ENCODE results near the gene SH2D3C.
"Not testable (repeated sequence)": the region's sequence is repeated elsewhere in the genome, so short reads cannot be mapped to it uniquely, and the experiment has no call there.

The SH2D3C gene

DNA sequence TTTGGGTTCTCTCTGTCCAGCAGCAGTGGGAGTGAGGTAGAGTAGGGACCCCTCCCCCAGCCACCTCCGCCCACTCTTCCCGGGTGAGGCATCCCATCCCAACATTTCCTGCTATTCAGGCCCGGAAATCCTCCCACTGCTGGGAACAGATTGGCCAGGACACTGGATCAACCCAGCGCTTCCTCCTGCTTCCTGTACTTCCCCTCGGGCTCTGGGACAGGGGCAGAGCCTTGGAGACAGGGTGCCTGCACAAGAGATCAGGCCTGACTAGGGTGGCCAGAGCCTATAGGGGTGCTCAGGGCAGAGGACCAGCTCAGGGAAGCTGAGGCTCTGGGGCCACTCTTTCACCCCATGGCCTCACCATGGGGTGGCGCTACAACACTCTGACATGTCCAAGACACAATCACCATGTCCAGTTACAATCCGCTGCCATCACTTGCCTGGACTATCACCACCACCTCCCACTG is 14.5 kb downstream of the SH2D3C start:
- no peak for DNase-seq

GRCh38 chr9:127762111-127762676 is 16.3 kb downstream of the SH2D3C start:
- DNase-seq: no peak

DNA sequence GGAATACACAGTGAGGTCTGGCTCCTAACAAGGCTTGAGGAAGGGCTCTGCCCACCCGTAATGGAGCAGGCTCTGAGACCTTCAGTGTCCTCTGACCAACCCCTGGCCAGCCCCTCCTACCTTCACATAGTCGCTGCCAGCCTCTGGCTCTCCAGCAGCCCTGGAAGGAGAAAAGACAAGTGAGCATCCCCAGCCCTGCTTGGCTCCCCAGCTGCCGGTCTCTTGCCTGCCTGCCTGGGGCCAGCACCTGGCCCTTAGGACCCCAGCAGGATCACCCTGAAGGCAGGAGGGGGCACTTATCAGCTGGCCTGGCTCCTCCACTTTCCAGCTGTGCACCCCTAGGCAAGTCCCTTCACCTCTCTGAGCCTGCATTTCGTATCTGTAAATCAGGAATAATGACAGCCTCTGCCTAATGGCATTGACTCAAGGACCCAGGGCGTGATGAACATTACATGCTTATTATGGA is 16.9 kb downstream of the SH2D3C start:
- no peak for DNase-seq

- no peak for DNase-seq
Measured at GRCh38 chr9:127761061-127761460, 17.4 kb downstream of the SH2D3C start.

GRCh38 chr9:127758843-127759242 is 19.6 kb downstream of the SH2D3C start:
- no peak for DNase-seq

DNA sequence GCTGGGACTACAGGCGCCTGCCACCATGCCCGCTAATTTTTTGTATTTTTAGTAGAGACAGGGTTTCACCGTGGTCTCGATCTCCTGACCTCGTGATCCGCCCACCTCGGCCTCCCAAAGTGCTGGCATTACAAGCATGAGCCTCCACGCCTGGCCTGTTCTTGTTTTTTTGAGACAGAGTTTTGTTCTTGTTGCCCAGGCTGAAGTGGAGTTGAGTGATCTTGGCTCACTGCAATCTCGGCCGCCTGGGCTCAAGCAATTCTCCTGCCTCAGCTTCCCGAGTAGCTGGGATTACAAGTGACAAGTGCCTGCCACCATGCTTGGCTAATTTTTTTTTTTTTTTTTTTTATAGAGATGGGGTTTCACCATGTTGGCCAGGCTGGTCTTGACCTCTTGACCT is 21.7 kb downstream of the SH2D3C start:
- DNase-seq: not testable (repeated sequence)

DNA sequence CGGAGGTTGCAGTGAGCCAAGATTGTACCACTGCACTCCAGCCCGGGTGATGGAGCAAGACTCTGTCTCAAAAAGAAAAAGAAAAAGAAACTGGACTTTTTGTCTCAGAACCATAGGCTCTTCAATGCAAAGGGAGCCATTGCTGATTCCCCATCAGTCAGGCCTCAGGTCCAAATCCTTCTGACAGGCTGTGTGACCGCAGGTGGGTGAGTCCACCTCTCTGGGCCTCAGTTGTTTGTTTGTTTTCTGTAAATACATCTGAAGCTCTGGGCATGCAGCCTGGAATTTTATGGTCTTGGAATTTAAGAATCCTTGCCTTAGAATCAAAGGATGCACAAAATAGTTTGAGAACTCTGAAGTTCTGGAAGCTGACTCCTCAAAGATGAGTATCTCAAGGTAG is 22.2 kb downstream of the SH2D3C start:
- DNase-seq: no peak

- no peak for DNase-seq
Measured at GRCh38 chr9:127755061-127756060, 23.1 kb downstream of the SH2D3C start.

GRCh38 chr9:127754099-127755060 is 24.1 kb downstream of the SH2D3C start:
- DNase-seq: no peak

GRCh38 chr9:127753622-127754021 is 24.8 kb downstream of the SH2D3C start:
- DNase-seq: no peak

DNA sequence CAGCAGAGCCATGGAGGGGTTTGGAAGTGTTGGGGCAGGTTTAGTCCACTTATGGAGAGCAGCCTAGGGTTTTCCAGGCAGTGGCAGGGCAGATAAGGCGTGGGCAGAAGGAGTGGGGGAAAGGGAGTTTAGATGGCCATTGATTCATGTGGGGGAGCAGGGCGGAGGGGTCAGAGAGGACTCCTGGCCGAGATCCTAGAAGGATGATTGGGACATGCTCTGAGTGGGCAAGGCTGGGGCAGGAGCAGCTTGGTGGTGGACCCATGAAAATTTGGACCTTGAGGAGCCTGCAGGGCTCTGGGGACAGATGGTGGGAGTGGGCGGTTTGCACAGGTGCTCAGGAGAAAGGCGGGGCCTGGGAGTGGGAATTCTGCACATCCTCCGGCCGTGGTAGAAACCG is 25.3 kb downstream of the SH2D3C start:
- DNase-seq: no peak

- no peak for DNase-seq
Measured at GRCh38 chr9:127751269-127752054, 27.0 kb downstream of the SH2D3C start.

DNA sequence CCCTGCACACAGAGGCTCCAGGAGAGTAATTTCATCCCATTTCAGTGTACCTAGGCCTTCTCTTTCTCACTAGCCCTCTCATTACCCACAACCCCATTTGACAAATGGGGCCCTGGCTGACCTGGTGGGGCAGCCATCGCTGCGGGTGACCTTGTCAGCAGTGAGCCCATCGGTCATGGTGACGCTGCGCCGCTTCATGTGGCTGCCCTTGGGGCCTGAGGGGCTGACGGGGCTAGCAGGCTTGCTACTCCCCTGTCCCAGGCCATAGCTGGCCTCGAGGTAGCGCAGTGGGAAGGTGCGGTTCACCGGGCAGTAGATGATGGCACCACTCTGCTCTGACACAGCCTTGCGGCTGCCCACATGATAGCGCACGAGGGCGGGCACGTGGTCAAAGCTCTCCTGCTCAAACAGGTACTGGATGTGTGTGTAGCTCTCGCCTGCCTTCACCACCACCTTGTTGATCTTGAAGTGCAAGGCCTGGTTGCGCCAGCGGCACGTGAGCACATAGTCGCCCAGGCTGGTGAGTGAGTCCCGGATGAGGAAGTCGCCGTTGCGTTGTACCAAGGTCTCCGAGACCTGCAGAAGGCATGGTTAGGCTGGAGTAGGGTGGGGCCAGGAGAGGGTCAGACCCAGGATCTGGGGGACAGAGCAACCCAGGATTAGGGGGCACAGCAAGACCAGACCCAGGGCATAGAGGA is 29.2 kb downstream of the SH2D3C start:
- DNase-seq: no peak

DNA sequence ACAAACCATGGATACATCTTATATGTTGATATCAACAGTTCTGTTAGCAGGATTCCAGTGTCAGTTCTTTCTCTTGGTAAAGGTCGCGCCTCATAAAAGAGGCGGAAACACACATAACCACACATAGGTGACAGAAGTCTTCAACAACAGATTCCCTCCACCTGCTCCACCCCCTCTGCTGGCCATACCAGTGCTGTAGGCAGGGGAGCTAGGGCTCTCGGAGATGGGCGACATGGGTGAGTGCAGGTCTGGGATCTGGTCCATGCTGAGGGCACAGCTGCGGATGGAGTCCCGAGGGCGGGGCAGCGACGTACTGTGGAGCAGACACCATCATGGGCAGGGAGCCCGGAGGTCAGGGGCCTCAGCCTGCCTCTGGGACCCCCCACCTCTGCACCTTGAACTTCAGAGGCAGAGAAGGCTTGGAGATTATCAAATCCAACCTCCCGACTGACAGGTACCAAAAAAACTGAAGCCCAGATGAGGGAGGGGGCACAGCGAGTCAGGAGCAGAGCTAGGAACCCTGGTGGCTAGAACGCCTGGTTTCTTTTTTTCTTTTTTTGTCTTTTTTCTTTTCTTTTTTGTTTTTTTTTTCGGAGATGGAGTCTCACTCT is 31.4 kb downstream of the SH2D3C start:
- no peak for DNase-seq

GRCh38 chr9:127744398-127745110 is 33.9 kb downstream of the SH2D3C start:
- no peak for DNase-seq

- no peak for DNase-seq
Measured at GRCh38 chr9:127742435-127743088, 35.9 kb downstream of the SH2D3C start.

DNA sequence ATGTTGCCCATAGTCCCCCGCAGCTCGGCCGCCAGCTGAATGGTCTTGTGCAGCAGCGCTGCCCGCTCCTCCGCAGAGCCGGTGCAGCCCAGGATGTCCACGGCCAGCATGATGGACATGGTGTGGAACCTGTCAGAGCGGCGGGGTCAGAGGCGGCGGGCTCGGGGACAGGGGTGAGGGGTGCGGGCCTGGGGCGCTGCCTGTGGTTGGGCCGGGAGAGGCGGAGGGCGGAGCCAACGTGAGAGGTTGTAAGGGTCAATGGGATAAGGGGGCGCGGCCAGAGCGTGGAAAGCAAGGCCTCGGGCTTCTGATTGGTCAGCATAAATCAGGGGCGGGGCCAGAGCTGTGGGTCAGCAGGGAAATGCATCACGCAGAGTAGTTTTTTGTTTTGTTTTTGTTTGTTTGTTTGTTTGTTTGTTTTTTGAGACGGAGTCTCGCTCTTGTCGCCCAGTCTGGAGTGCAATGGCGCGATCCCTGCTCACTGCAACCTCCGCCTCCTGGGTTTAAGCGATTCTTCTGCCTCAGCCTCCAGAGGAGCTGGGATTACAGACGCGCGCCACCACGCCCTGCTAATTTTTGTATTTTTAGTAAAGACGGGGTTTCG is 36.5 kb downstream of the SH2D3C start:
- no peak for DNase-seq

DNA sequence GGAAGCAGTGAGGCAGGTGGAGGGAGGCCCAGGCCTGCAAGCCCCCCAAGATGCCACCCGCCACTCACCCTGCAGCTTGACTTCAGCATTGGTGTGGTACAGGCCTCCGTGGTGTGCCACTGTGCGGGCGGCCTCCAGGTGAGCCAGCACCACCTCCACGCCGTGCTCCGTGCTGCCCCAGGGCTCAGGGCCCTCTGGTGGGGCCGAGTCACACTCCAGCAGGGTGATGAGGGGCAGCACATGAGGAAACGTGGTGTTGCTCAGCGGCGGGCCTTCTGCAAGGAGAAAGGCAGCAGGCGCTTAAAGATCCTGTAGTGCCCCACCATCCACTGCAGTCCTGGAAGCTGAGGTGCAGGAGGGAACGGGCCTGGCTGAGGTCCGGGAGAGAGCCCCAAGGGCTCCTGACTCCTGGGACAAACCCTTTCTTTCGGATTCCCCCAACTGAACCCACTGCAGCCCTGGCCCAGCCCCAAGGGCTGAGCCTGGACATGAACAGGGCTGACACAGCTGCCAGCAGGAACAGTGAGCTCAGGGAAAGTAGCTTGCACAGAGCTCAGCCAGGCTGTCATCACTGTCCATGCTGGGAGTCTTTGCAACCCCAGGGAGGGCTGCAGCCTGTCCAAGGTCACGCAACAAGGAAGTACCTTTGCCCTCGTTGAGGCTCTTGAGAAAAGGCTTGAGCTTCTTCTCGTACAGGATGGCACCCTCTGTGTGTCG is 38.7 kb downstream of the SH2D3C start:
- DNase-seq: no peak

DNA sequence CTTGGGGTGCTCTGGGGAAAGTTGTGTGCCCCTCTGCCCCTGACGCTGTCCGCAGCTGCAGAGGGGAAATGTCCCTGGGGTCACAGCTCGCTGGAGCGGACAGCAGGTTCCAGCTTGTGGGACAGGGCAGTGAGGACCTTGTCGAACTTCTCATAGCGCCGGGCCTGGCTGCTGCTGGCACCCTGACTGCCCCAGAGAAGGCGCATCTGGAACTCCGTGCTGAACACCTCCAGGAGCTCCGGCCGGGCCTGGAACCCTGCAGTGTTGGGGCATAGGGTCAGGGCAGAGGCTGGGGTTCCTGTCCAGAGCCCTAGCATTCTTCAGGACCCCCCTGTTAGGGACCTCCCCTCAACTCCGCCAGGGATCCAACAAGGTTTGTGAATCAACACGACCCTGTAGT is 39.8 kb downstream of the SH2D3C start:
- no peak for DNase-seq
